Activated CD8-positive, alpha-beta memory T cell treated with anti-CD3 and anti-CD28 coated beads, Interleukin-2, amount 10 ng/mL, durations not matched to agents 7 days and 5 days (primary cell): ENCODE results near the gene LPCAT1. TPM values are rescaled to one million over a fixed set of nuclear protein-coding genes. Genes with fewer than 3 reads are reported as not detected.
A peak's percentile ranks its signal among the peaks of the same experiment; 100 is the strongest.

ENCODE experiments used
- ATAC-seq: fragments of 150-1000 bp; cut with Tn5 transposase; one replicate; pipeline ENCODE4 v1.10.0; 2021; ENCODE audit warnings: moderate library complexity
- CTCF ChIA-PET: fragments of 350-600 bp; sonication (Branson Sonifier 250); formaldehyde crosslinking; loops from one replicate; lab custom pipeline; 2021; ENCODE audit warnings: antibody characterized with exemption; lab: Charles Lee
- DNase-seq: peaks from one replicate; pipeline ENCODE4 v3.0.0-alpha.2; 2020
- H3K27ac Mint-ChIP-seq: one replicate; pipeline ENCODE4 v1.8.0; 2021; ENCODE audit warnings: mild to moderate bottlenecking, mixed read lengths
- H3K27me3 Mint-ChIP-seq: one replicate; pipeline ENCODE4 v1.8.0; 2021; ENCODE audit warnings: mixed read lengths
- H3K36me3 Mint-ChIP-seq: one replicate; pipeline ENCODE4 v1.8.0; 2021; ENCODE audit warnings: mild to moderate bottlenecking, mixed read lengths
- H3K4me1 Mint-ChIP-seq: one replicate; pipeline ENCODE4 v1.8.0; 2021; ENCODE audit warnings: mixed read lengths
- H3K4me3 Mint-ChIP-seq: one replicate; pipeline ENCODE4 v1.8.0; 2021; ENCODE audit warnings: mild to moderate bottlenecking, moderate library complexity, mixed read lengths
- H3K9me3 Mint-ChIP-seq: one replicate; pipeline ENCODE4 v1.8.0; 2022; ENCODE audit warnings: low read depth, mixed read lengths
- total RNA-seq, 2 experiments: library from RNA; stranded (reverse); gene quantifications; one replicate each; pipeline ENCODE4 v1.2.3, GENCODE V29; 2021

The LPCAT1 gene
- total RNA-seq, 2 experiments from 2014 or later = 83.8 to 85.3 TPM

- ATAC-seq (no peak), DNase-seq (peak; percentile 23)
- CTCF ChIA-PET = no interaction called here
- Mint-ChIP-seq H3K27me3 (peaks cover 25% of the 10 kb centered on the region), H3K27ac (no peak overlapping the region), H3K9me3 (peaks cover 3% of the 10 kb centered on the region), H3K4me1 (peaks cover 2% of the 10 kb centered on the region), H3K4me3 (no peak overlapping the region), H3K36me3 (no peaks in the 10 kb centered on the region)
These were observed 84.2 kb downstream of the LPCAT1 start for GRCh38 chr5:1439388-1440097.

GRCh38 chr5:1438871-1439270 lies 84.9 kb downstream of the LPCAT1 start:
- Mint-ChIP-seq H3K9me3 (peaks cover 3% of the 10 kb centered on the region), H3K4me1 (no peaks in the 10 kb centered on the region), H3K27ac (no peak overlapping the region), H3K4me3 (no peak overlapping the region), H3K36me3 (no peaks in the 10 kb centered on the region), H3K27me3 (peaks cover 19% of the 10 kb centered on the region)
- ATAC-seq (no peak), DNase-seq (peak; percentile 32)
- CTCF ChIA-PET = no interaction called here

- no peak for ATAC-seq
- peak; percentile 37 for DNase-seq
- Mint-ChIP-seq H3K4me3 (no peak overlapping the region), H3K27ac (no peak overlapping the region), H3K36me3 (no peaks in the 10 kb centered on the region), H3K4me1 (no peaks in the 10 kb centered on the region), H3K27me3 (peaks cover 10% of the 10 kb centered on the region), H3K9me3 (peaks cover 3% of the 10 kb centered on the region)
- CTCF ChIA-PET = no interaction called here
These were observed 85.7 kb downstream of the LPCAT1 start for GRCh38 chr5:1437876-1438559.

- DNase-seq = peak; percentile 14
- Mint-ChIP-seq H3K36me3 (no peaks in the 10 kb centered on the region), H3K4me1 (no peaks in the 10 kb centered on the region), H3K27me3 (peaks cover 5% of the 10 kb centered on the region), H3K27ac (no peak overlapping the region), H3K4me3 (no peak overlapping the region), H3K9me3 (peaks cover 3% of the 10 kb centered on the region)
- CTCF ChIA-PET = no interaction called here
- ATAC-seq = no peak
These were observed 86.4 kb downstream of the LPCAT1 start for GRCh38 chr5:1437226-1437829.

- H3K9me3 Mint-ChIP-seq = peaks cover 3% of the 10 kb centered on the region
- ATAC-seq = no peak
- H3K27ac Mint-ChIP-seq = no peak overlapping the region
- peak; percentile 22 for DNase-seq
- H3K36me3 Mint-ChIP-seq = no peaks in the 10 kb centered on the region
- H3K4me3 Mint-ChIP-seq = no peak overlapping the region
- peaks cover 5% of the 10 kb centered on the region for H3K27me3 Mint-ChIP-seq
- CTCF ChIA-PET = no interaction called here
- no peaks in the 10 kb centered on the region for H3K4me1 Mint-ChIP-seq
These were observed 87.1 kb downstream of the LPCAT1 start for GRCh38 chr5:1436681-1437080.

- no peaks in the 10 kb centered on the region for H3K4me1 Mint-ChIP-seq
- peaks cover 5% of the 10 kb centered on the region for H3K27me3 Mint-ChIP-seq
- no peak overlapping the region for H3K4me3 Mint-ChIP-seq
- H3K36me3 Mint-ChIP-seq = no peaks in the 10 kb centered on the region
- DNase-seq = peak; percentile 21
- no peak for ATAC-seq
- CTCF ChIA-PET = no interaction called here
- H3K27ac Mint-ChIP-seq = no peak overlapping the region
- H3K9me3 Mint-ChIP-seq = peaks cover 3% of the 10 kb centered on the region
These were observed 87.7 kb downstream of the LPCAT1 start for GRCh38 chr5:1436036-1436435.

GRCh38 chr5:1435369-1435768 lies 88.4 kb downstream of the LPCAT1 start:
- Mint-ChIP-seq H3K9me3 (peaks cover 3% of the 10 kb centered on the region), H3K27me3 (peaks cover 3% of the 10 kb centered on the region), H3K4me3 (no peak overlapping the region), H3K27ac (no peak overlapping the region), H3K4me1 (no peaks in the 10 kb centered on the region), H3K36me3 (no peaks in the 10 kb centered on the region)
- CTCF ChIA-PET = no interaction called here
- ATAC-seq (no peak), DNase-seq (peak; percentile 35)

- H3K27me3 Mint-ChIP-seq = no peaks in the 10 kb centered on the region
- H3K36me3 Mint-ChIP-seq = peaks cover 2% of the 10 kb centered on the region
- no peak for ATAC-seq
- H3K27ac Mint-ChIP-seq = no peak overlapping the region
- no peak overlapping the region for H3K4me3 Mint-ChIP-seq
- no peaks in the 10 kb centered on the region for H3K4me1 Mint-ChIP-seq
- CTCF ChIA-PET = no interaction called here
- peaks cover 9% of the 10 kb centered on the region for H3K9me3 Mint-ChIP-seq
- no peak for DNase-seq
These were observed 91.5 kb downstream of the LPCAT1 start for GRCh38 chr5:1432296-1432695.

GRCh38 chr5:1431896-1432295 lies 91.9 kb downstream of the LPCAT1 start:
- CTCF ChIA-PET = no interaction called here

GRCh38 chr5:1431021-1431811 lies 92.5 kb downstream of the LPCAT1 start:
- Mint-ChIP-seq H3K9me3 (peaks cover 9% of the 10 kb centered on the region), H3K4me1 (no peaks in the 10 kb centered on the region), H3K27ac (no peak overlapping the region), H3K36me3 (peaks cover 2% of the 10 kb centered on the region), H3K27me3 (no peaks in the 10 kb centered on the region), H3K4me3 (no peak overlapping the region)
- CTCF ChIA-PET = no interaction called here
- ATAC-seq = no peak
- DNase-seq = no peak

More at GRCh38 chr5:1431896-1432295, 91.9 kb downstream of the LPCAT1 start:
- Mint-ChIP-seq H3K4me3 (no peak overlapping the region), H3K36me3 (peaks cover 2% of the 10 kb centered on the region), H3K27ac (no peak overlapping the region), H3K4me1 (no peaks in the 10 kb centered on the region), H3K27me3 (no peaks in the 10 kb centered on the region), H3K9me3 (peaks cover 9% of the 10 kb centered on the region)
- ATAC-seq = no peak
- DNase-seq = peak; percentile 7

- Mint-ChIP-seq H3K27ac (no peak overlapping the region), H3K4me3 (no peak overlapping the region), H3K4me1 (no peaks in the 10 kb centered on the region), H3K9me3 (peaks cover 11% of the 10 kb centered on the region), H3K36me3 (peaks cover 2% of the 10 kb centered on the region), H3K27me3 (peaks cover 4% of the 10 kb centered on the region)
- CTCF ChIA-PET = no interaction called here
- DNase-seq (no peak), ATAC-seq (no peak)
These were observed 93.5 kb downstream of the LPCAT1 start for GRCh38 chr5:1430121-1430795.

GRCh38 chr5:1429496-1429895 lies 94.3 kb downstream of the LPCAT1 start:
- DNase-seq = no peak
- ATAC-seq = no peak
- CTCF ChIA-PET = no interaction called here
- peaks cover 2% of the 10 kb centered on the region for H3K36me3 Mint-ChIP-seq
- no peak overlapping the region for H3K27ac Mint-ChIP-seq
- no peaks in the 10 kb centered on the region for H3K4me1 Mint-ChIP-seq
- H3K9me3 Mint-ChIP-seq = peaks cover 11% of the 10 kb centered on the region
- H3K4me3 Mint-ChIP-seq = no peak overlapping the region
- peaks cover 4% of the 10 kb centered on the region for H3K27me3 Mint-ChIP-seq

GRCh38 chr5:1429066-1429465 lies 94.7 kb downstream of the LPCAT1 start:
- H3K27me3 Mint-ChIP-seq = peaks cover 4% of the 10 kb centered on the region
- peaks cover 2% of the 10 kb centered on the region for H3K36me3 Mint-ChIP-seq
- DNase-seq (no peak), ATAC-seq (no peak)
- H3K27ac Mint-ChIP-seq = no peak overlapping the region
- no peaks in the 10 kb centered on the region for H3K4me1 Mint-ChIP-seq
- H3K9me3 Mint-ChIP-seq = peaks cover 14% of the 10 kb centered on the region
- CTCF ChIA-PET = no interaction called here
- H3K4me3 Mint-ChIP-seq = no peak overlapping the region
